ENCODE results near the gene GRPEL1. TPM values are rescaled to one million over a fixed set of nuclear protein-coding genes. Genes with fewer than 3 reads are reported as not detected.

GRPEL1 gene
- total RNA-seq, 2 donors from 2014 or later = 18.5 to 25.5 TPM

GRCh38 chr4:7055990-7056325 is 11.9 kb downstream of the GRPEL1 start:
- WGBS, 2 experiments (ENCODE audit: insufficient coverage in 1 of 2, insufficient read length in 1 of 2) = 93 to 95% methylated on average over 9 to 10 of the region's 10 CpGs
- Histone ChIP-seq H3K9ac (ENCODE audit: extremely low read depth, low read length, poor library complexity, severe bottlenecking) (no peak overlapping the region), H3K4me1 (ENCODE audit: control insufficient read depth, insufficient read depth, low read length) (no peaks in the 10 kb centered on the region), H3K27ac (ENCODE audit: low read depth, low read length) (no peak overlapping the region), H3K4me3 (ENCODE audit: low read length) (no peak overlapping the region), H3K36me3 (ENCODE audit: control insufficient read depth, insufficient read depth, low read length) (peaks cover 52% of the 10 kb centered on the region), H3K27me3 (ENCODE audit: control insufficient read depth, insufficient read depth, low read length, poor library complexity, severe bottlenecking) (no peaks in the 10 kb centered on the region), H3K9me3 (ENCODE audit: control insufficient read depth, low read length) (no peaks in the 10 kb centered on the region)
- H3K4me3 Mint-ChIP-seq = no peak overlapping the region
- peaks cover 40% of the 10 kb centered on the region for H3K36me3 Mint-ChIP-seq (ENCODE audit: low read depth)
- H3K27me3 Mint-ChIP-seq (ENCODE audit: insufficient read depth) = no peaks in the 10 kb centered on the region
- peak; percentile 41 for DNase-seq
- peaks cover under 1% of the 10 kb centered on the region for H3K4me1 Mint-ChIP-seq
- no peaks in the 10 kb centered on the region for H3K9me3 Mint-ChIP-seq
- TF ChIP-seq CTCF (conservative IDR thresholded peaks at IDR 0.05) = no peak
- peak overlapping the region; percentile 35 for H3K27ac Mint-ChIP-seq

- H3K4me1 Mint-ChIP-seq = peaks cover 5% of the 10 kb centered on the region
- Histone ChIP-seq H3K4me3 (ENCODE audit: low read length) (no peak overlapping the region), H3K4me1 (ENCODE audit: control insufficient read depth, insufficient read depth, low read length) (no peaks in the 10 kb centered on the region), H3K36me3 (ENCODE audit: control insufficient read depth, insufficient read depth, low read length) (peaks cover 47% of the 10 kb centered on the region), H3K27ac (ENCODE audit: low read depth, low read length) (no peak overlapping the region), H3K27me3 (ENCODE audit: control insufficient read depth, insufficient read depth, low read length, poor library complexity, severe bottlenecking) (no peaks in the 10 kb centered on the region), H3K9ac (ENCODE audit: extremely low read depth, low read length, poor library complexity, severe bottlenecking) (no peak overlapping the region), H3K9me3 (ENCODE audit: control insufficient read depth, low read length) (no peaks in the 10 kb centered on the region)
- H3K9me3 Mint-ChIP-seq = no peaks in the 10 kb centered on the region
- no peaks in the 10 kb centered on the region for H3K27me3 Mint-ChIP-seq (ENCODE audit: insufficient read depth)
- H3K4me3 Mint-ChIP-seq = no peak overlapping the region
- H3K36me3 Mint-ChIP-seq (ENCODE audit: low read depth) = peaks cover 37% of the 10 kb centered on the region
- 95 to 97% methylated on average over 31 of the region's 31 CpGs for WGBS, 2 experiments (ENCODE audit: insufficient coverage in 1 of 2, insufficient read length in 1 of 2)
- TF ChIP-seq CTCF (conservative IDR thresholded peaks at IDR 0.05) = no peak
- DNase-seq = no peak
- H3K27ac Mint-ChIP-seq = peak overlapping the region; percentile 35
These were observed 12.5 kb downstream of the GRPEL1 start for GRCh38 chr4:7055111-7055989.

DNA sequence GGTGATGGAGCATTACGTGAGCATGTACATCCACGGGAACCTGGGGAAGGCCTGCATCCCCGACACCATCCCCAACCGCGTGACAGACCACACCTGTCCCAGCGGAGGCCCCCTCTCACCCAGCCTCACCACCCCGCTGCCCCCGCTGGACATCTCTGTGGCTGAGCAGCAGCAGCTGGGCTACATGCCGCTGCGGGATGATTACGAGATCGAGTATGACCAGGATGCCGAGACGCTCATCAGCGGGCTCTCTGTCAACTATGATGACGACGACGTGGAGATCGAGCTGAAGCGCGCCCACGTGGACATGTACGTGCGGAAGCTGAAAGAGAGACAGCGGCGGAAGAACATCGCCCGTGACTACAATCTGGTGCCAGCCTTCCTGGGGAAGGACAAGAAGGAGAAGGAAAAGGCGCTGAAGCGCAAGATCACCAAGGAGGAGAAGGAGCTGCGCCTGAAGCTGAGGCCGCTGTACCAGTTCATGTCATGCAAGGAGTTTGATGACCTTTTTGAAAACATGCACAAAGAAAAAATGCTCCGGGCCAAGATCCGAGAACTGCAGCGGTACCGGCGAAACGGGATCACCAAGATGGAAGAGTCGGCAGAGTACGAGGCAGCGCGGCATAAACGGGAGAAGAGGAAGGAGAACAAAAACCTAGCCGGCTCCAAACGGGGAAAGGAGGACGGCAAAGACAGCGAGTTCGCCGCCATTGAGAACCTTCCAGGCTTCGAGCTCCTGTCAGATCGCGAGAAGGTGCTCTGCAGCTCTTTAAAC is 13.6 kb downstream of the GRPEL1 start:
- no peaks in the 10 kb centered on the region for H3K9me3 ChIP-seq (ENCODE audit: control insufficient read depth, low read length)
- no peaks in the 10 kb centered on the region for H3K4me1 ChIP-seq (ENCODE audit: control insufficient read depth, insufficient read depth, low read length)
- Mint-ChIP-seq H3K4me3 (no peak overlapping the region), H3K4me1 (peaks cover 10% of the 10 kb centered on the region), H3K9me3 (no peaks in the 10 kb centered on the region), H3K27ac (no peak overlapping the region), H3K36me3 (ENCODE audit: low read depth) (peaks cover 32% of the 10 kb centered on the region), H3K27me3 (ENCODE audit: insufficient read depth) (no peaks in the 10 kb centered on the region)
- TF ChIP-seq CTCF (conservative IDR thresholded peaks at IDR 0.05) = no peak
- 96 to 98% methylated on average over 50 to 52 of the region's 52 CpGs for WGBS, 2 experiments (ENCODE audit: insufficient coverage in 1 of 2, insufficient read length in 1 of 2)
- peaks cover 36% of the 10 kb centered on the region for H3K36me3 ChIP-seq (ENCODE audit: control insufficient read depth, insufficient read depth, low read length)
- no peaks in the 10 kb centered on the region for H3K27me3 ChIP-seq (ENCODE audit: control insufficient read depth, insufficient read depth, low read length, poor library complexity, severe bottlenecking)
- peak; percentile 42 for DNase-seq
- no peak overlapping the region for H3K27ac ChIP-seq (ENCODE audit: low read depth, low read length)
- no peak overlapping the region for H3K4me3 ChIP-seq (ENCODE audit: low read length)
- H3K9ac ChIP-seq (ENCODE audit: extremely low read depth, low read length, poor library complexity, severe bottlenecking) = no peak overlapping the region

Data from endodermal cell (in vitro differentiated cells).